ENCODE results near the gene TACC2.

Gene TACC2

DNA sequence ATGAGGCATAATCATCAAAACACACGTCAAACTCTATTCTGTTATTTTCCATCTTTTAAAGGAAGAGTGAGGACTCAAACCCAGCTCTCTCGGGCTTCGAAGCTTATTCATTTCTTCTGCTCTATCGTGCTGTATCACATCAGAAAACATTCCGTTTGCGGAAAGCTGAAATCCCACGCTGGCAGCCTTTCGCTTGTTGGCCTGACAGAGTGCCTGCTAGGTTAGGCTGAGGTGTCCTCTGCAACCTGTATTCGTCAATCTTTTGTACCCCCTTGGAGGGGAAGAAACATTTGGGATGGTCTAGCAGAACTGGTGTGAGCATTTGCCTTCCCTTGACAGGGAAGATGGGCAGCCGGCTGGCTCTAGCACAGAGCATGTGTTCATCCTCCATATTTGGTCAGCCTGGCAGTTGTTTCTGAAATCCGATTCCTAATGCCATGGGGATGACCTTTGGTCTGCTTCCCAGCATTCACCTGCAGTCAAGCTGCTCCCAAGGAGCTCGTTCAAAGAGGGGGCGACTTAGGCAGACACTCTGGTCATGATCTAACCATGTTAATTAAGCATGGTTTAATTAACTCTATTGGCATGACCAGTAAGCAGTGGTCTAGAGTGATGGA, 55.2 kb downstream of the TACC2 start:
- no peak overlapping the region for H3K4me3 ChIP-seq (ENCODE audit: low read depth, low read length)
- TF ChIP-seq, protein P1, sequence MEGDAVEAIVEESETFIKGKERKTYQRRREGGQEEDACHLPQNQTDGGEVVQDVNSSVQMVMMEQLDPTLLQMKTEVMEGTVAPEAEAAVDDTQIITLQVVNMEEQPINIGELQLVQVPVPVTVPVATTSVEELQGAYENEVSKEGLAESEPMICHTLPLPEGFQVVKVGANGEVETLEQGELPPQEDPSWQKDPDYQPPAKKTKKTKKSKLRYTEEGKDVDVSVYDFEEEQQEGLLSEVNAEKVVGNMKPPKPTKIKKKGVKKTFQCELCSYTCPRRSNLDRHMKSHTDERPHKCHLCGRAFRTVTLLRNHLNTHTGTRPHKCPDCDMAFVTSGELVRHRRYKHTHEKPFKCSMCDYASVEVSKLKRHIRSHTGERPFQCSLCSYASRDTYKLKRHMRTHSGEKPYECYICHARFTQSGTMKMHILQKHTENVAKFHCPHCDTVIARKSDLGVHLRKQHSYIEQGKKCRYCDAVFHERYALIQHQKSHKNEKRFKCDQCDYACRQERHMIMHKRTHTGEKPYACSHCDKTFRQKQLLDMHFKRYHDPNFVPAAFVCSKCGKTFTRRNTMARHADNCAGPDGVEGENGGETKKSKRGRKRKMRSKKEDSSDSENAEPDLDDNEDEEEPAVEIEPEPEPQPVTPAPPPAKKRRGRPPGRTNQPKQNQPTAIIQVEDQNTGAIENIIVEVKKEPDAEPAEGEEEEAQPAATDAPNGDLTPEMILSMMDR (IDR thresholded peaks at IDR 0.05; ENCODE audit: low read depth, low read length), result no peak

DNA sequence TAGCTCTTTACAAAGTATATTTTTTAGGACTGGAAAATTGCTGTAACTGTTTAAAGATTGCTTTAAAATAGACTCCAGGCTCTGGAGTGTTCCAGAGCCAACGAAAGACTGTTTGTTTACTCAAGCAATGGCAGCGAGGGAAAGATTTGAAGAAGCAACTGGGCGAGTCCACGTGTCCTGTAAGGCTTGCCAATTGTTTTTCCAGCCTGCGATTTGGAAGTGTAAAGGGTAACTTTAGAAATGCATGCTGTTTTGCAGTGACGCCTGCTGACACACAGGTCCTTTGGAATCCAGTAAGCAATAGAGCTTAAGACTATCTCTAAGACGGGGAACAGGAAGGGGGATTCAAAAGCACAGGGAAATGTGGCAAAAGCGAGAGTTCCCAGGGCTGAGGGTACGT, 55.8 kb downstream of the TACC2 start:
- TF ChIP-seq, protein P1 (IDR thresholded peaks at IDR 0.05; ENCODE audit: low read depth, low read length), result no peak
- H3K4me3 ChIP-seq (ENCODE audit: low read depth, low read length), result no peak overlapping the region

DNA sequence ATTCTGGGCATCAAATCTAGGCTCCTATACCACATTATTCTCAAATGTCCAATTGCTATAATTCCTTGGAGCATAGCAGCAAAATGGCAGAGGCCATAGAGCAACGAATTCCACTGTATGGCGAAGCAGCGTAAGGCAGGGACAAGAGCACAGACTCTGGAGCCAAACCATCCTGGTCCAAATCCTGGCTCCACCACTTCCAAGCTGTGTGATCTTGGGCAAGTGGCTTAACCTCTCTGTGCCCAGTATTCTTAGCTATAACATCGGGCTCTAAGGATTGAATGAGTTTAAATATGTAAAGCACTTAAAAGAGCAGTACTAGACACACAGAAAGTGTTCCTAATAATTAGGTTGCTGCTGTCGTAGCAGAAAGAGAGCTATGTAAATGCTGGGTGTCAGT, 56.2 kb downstream of the TACC2 start:
- TF ChIP-seq, protein P1 (IDR thresholded peaks at IDR 0.05; ENCODE audit: low read depth, low read length), result no peak
- no peak overlapping the region for H3K4me3 ChIP-seq (ENCODE audit: low read depth, low read length)

DNA sequence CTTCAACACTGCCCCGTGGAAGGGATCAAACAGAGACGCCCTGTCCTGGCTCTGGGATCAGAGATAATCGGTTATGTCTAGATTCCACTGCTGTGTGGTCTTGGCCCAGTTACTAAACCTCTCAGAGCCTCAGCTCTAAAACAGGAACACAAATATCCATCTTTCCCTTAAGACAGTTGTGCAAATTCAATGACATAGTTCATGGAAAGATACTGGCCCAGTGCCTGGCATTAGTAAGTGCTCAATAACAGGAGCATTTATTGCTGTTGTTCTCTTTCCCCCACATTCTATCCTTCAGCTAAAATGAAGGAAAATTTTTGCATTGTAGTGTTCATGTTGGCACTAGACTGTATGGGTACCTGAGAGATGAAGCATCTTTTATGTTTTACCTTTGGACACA, 58.6 kb downstream of the TACC2 start:
- H3K4me3 ChIP-seq (ENCODE audit: low read depth, low read length), result no peak overlapping the region
- TF ChIP-seq, protein P1 (IDR thresholded peaks at IDR 0.05; ENCODE audit: low read depth, low read length), result no peak

DNA sequence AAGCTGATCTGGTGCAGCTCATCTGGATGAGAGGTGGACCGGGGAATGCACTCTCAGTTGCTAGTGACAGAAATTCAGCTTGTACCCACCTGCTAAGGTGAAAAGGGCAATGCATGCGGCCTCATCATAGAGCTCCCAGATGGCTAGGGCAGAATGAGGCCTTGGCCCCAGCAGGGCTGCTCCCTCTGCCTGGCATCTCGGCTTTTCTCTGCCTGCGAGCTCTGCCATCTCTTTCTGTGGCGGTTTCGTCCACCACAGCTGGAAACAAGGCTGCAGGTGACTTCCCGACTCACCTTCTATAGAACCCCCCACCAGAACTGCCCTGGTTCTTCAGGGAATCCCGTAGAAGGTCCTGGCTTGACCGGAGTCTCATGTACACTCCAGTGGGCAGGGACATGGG, 60.1 kb downstream of the TACC2 start:
- TF ChIP-seq, protein P1 (IDR thresholded peaks at IDR 0.05; ENCODE audit: low read depth, low read length), result no peak
- no peak overlapping the region for H3K4me3 ChIP-seq (ENCODE audit: low read depth, low read length)

DNA sequence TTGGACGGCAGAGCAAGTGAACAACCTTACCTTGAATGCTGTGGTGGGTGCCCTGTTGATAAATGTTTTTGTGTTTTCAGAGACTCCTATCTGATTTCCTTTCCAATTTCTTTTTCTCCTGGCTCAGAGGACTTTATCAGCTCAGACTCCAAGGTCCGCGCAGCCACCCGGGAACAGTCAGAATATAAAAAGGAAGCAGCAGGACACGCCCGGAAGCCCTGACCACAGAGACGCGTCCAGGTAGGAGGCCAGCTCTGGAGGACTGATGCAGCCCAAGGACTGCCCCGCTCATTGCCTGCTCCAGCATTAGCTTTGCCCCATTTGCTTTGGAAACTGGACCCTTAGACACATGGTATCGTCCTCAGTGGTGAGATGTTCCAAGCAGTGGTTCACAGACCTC, 61.3 kb downstream of the TACC2 start:
- H3K4me3 ChIP-seq (ENCODE audit: low read depth, low read length), result no peak overlapping the region
- TF ChIP-seq, protein P1 (IDR thresholded peaks at IDR 0.05; ENCODE audit: low read depth, low read length), result no peak

DNA sequence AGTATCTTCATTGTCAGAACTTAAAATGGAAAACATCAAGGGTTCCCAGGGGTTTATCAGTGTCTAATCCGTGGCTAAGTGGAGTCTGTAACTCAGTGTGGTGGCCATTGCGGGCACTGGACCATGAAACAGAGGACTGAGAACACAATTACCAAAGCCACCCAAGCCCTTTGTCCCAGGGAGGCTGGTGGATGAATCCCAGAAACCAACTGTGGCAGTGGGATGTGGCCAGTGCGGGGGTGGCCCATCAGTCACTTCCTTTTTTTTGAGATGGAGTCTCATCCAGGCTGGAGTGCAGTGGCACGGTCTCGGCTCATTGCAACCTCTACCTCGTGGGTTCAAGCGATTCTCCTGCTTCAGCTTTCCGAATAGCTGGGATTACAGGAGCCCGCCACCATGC, 61.8 kb downstream of the TACC2 start:
- TF ChIP-seq, protein P1 (IDR thresholded peaks at IDR 0.05; ENCODE audit: low read depth, low read length), result no peak
- H3K4me3 ChIP-seq (ENCODE audit: low read depth, low read length), result no peak overlapping the region
